HPDE6-E6E7 (cell line): Measurements from ENCODE around the gene CAPN13.

Experiments
- DNase-seq: peaks from one replicate; pipeline ENCODE4 v3.0.0; 2011; ENCODE audit warnings: missing footprints; ENCODE audit errors: extremely low spot score

Gene CAPN13

DNA sequence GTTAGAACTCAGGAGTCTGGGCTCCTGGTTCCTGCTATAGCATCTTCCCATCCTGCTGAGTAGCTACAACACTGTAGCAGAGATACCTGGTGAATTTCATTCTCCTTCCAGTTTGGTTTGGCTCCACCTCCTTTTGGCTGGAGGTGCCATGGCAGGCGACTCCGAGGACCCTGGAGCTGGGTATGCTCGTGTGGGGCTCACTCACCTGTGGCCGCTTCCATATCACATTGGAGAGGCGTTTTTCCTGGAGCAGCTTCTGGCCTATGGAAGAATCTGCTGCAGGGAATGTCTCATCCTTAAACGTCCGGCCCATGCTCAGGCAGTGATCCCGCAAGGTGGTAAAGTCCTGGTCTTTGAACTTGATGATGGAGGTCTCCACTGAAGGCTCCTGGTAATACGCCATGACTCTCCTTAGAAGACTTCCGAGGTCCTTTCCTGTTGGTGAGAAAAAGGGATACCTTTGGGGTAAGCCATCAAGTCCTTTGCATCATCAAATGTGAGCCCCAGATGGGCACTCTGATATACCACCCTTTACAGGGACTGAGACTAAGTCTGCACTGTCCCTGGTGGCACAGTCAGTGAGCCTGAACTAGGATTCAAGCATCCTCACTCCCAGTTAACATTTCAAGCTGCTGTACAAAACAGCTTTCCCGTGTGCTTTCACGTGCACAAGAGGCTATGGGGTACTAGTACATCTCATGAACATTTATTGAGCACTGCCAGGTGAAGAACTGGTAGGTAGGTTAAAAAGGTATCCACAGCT, 20.1 kb downstream of the CAPN13 start:
- DNase-seq: no peak

DNA sequence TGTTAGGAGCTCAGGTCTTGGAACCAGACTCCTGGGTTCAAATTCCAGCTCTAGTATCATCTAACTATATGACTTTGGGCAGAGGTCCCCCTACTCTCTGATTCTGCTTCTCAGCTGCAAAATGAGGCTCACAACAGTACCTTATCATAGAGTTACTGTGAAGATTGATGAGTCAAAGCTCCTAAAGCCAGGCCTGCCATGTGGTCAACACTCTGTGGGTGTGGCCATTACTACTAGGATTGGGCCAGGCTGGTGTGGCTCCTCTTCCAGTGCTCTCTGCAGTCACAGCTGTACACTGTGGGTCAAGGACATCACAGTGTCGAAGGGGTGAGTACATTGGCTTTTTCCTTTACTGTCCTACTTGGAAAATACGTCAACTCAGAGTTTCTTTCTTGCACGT, 22.6 kb downstream of the CAPN13 start:
- DNase-seq: no peak

DNA sequence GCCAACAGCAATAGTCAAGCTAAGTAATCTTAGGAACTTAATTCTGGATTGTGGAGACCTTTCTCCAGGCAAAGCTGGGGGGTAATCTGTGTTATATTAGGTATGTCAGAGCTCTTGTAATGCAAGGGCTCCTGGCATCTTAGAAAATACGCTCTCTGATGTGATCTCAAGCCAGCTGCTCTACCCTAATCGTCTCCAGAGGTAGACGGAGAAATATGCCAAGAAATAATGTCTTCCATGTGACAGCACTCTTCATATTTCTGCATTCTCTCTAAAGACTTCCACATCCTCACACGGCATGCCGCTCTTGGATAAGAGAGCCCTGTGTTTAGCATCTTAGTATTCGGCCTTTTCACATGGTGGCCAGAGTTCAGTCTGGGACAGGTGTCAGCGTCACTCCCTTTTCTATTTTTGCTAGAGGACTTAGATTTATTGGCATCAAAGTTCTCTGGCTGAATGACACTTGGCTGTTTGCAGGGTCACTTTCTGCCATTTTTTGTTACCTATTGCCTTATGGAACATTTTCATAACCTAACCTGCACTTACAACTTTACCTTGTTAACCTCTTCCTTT, 25.2 kb downstream of the CAPN13 start:
- no peak for DNase-seq

DNA sequence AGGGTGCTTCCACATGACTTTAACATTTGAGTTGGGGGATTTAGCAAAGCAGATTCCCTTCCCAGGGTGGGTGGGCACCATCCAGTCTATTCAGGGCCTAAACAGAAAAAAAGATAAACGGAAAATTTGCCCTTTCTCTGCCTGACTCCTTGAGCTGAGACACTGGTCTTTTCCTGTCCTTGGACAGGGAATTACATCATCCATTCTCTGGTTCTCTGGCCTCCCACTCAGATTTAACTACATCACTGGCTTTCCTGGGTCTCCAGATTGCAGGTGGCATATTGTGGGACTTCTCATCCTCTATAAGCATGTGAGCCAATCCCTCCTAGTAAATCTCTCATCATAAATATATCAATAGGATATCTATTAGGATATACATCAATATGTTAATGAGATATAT, 25.8 kb downstream of the CAPN13 start:
- DNase-seq: no peak

DNA sequence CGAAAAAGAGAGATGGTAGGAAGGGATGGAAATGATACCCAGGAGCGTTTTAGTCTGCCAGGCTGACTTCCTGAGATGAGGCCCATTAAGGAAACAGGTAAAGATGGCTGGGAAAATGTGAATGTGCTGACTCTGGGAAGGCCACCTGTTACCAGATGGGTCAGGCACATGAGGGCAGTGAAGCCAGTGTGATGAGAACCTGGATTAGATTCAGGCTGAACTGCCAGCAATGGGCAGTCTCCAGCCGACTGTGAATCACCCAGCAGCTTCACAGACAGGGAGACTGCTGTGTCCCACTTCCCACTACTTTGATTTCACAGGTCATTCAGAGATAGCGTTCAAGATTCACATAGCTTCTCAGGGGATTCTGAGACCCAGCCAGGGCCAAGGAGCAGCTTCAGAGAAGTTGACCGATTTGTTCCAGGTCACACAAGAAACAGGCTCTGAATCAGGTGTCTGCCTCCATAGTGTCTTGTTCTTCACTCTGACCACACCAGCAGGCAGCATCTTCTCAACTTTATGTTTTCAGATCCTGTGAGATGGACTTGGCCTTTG, 26.4 kb downstream of the CAPN13 start:
- DNase-seq: no peak

DNA sequence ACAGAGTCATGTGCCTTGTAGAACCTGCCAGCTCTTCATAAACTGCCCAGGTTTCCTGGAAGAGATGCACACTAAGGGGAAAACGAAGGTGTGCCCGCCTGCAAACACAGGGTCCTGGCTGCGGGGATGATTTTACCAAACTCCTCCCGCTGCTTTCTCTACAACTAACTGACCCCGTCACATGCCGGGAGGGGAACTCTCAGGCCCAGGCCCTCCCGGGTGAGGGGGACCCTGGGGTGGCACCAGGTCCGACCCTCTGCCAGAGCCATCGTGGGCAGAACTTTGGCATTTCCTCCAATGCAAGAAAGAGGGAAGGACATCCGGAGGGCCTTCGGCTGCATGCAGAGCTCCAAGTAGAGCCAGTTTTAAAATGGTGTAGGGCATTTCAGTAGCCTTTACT, 28.6 kb downstream of the CAPN13 start:
- no peak for DNase-seq

DNA sequence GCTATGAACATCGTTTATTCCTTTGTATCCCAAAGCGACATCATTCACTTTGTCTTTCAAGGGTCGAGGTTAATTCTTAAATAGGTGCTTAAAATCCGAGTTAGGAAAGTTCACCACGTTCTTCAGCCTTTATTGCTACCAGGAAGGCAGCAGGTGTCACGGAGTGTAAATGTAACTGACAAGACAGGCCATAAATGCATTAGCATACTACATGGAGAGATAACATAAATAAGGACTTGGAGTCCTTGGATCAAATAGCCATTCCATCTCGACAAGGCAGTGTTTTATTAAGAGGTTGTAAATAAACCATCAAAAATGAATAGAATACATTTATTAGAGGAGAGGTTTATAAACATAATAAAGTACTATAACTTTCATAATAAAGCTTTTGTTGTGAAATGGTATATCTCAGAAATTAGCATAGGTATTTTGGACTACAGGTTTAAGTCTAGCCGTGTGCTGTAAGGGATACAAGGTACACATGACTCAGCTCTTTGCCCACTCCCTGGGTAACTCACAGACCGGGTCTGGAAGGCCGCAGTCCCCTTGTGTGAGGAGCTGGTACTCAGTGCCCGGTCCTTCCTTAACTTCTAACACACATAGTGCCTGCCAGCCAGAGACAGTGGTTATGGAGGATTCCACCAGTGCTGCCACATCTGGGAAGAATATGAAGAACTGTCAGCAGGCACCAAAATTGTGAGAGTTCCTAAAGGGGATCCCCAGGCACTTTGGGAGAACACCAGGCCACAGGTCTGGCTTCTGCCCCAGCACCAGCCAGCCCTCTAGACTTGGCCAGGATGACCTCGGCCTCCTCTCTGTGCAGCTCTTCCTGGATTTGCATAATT, 29.4 kb downstream of the CAPN13 start:
- DNase-seq: no peak

DNA sequence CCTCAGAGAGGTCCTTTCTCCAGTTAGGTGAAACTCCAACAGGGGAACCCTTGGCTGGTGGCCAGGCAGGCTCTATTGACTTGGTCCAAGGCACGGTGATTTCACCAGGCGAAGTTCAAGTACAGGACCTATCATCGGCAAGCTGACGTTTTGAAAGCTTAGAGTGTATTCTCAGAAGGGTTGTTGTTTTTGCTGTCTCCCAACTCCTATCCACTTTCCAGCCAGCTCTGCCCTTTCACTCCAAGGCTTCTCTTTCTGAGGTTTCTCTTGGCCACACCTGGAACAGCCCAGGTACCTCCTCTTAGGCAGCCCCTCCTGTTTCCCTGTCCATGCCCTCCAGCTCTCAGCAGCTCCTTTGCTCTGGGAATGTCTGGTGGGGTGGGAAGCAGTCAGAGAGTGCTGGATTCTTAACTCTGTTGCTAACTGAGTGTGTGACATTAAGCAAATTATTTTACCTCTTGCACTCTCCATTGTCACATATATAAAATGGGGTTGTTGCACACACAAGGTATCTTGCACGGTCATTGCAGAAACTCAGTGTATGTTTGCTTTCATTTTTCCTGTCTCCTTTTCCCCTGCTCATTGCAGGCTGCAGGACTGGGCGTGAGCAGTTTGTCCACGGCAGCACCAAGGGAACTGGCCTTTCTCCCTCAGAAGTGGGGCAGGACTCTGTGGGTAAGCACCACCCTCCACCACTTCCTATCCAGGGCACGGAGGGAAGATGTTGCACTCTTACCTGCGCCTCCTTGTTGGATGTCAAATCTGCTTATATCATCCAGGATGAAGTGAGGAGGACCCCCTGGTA, 30.2 kb downstream of the CAPN13 start:
- DNase-seq: no peak

DNA sequence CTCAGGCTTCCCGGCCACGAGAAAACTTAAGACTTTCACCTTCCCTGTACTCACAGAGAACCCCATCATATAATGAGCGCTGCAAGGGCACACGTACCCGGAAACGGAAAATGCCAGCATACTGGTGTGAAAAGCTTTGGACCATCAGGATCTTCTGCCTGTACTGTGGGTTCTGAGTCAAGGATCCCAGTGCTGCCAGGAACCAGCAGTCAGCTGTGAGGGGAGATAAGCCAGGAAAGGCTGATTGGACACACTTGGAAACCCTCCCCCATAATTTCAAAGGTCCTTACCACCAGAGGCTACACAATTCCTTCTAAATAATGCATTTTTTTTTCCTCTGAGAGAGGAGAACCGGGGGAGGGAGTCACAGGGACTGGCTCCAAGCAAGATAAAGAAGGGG, 31.4 kb downstream of the CAPN13 start:
- no peak for DNase-seq

DNA sequence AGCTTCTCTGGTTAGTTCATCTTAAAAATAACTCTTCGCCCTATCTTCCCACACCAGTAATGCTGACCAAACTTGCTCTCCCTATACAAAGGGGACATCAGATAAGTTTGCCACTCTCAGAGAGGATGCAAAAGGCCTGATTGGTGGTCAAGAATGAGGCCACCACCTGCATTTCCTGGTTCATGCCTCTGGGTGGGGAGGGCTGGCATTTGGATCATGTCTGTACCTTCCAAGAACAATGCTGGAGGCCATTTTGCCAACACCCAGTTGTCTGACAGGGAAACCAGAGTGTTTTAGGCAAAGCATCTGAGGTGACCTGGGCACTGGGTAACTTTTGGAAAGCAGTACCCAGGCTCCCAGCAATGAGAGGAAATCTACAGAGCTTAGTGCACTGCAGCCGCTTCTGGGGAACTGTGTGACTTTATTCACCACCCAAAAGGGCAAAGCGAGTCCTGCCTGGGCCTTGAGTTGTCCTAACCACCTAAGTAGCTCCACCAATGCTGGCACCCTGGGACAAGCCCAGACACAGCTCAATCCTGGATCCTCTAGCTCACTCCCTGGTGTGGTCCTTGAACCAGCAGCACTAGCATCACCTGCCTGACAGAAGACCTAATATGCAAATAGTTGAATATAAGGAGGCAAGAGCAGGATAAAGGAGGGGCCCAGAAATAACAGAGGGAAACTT, 35.1 kb downstream of the CAPN13 start:
- no peak for DNase-seq

DNA sequence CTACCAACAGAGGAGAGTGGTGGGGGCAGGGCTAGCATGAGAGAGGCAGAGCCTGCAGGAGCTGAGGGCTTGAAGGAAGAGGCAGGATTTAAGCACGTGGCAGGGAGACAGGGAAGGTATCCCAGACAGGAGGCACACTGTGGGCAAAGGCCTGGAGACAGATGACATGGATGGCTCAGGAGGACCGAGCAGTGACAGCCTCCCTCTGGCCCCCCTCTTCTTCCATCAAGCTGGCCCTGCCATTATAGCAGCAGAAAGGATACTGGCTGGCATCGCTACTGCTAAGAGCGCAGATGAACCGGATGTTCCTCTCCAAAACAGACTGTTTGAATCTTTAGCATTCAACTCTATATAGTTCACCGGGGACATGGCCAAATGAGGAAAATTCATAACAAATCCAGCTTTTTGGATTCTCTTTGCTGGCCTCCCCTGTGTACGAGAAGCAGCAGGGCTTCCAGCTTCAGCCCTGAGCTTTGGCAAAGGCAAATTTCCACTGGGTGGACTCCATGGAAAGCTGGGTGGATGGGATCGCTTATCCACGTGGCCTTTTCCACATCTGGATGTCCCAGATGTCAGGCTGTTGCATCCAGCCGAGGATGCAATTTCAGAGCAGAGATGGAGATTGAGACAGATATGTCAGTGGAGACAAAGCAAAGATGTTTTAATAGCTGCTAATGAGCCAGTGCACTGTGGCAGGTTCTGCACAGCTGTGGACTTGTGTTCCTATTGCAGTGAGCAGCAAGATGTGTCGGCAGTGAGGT, 36.2 kb downstream of the CAPN13 start:
- no peak for DNase-seq

DNA sequence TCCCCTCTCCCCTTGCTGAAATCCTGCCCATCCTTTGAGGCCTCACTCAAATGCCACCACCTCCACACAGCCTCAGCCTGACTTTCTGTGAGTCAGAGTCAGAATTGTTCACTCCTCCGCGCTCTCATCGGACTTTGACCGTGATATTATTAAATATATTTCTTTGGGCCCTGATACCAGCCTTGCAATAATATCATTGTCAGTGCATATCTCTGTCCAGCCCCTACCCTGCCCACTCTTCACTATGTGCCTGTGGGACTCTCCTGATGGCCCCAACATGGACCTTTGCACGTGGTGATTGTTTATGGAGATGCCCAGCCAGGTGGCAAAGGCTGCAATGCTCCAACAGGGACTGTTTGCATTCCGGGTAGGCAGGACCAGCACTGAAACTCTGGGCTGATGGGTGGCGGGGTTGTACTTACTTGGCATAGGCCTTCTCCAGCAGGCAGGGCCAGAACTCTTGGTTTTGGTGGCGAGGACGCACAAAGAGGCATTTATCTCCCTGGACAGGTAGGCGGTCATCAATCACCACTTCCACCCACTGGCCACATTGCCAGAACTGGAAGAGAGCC, 37.3 kb downstream of the CAPN13 start:
- DNase-seq: no peak

DNA sequence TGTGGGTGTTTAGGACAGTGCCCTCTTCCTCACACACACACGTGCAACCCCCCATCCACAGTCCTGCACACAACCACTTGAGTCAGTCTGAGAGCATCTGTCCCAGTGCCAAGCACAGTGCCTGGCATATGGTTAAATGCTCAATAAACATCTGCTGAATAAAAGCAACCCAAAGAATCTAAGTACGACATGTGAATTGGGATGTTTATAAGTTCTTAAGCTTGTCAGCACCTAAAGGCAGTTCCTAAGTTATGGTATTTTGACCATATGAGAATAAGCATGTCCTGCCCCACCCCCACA, 37.8 kb downstream of the CAPN13 start:
- DNase-seq: no peak

DNA sequence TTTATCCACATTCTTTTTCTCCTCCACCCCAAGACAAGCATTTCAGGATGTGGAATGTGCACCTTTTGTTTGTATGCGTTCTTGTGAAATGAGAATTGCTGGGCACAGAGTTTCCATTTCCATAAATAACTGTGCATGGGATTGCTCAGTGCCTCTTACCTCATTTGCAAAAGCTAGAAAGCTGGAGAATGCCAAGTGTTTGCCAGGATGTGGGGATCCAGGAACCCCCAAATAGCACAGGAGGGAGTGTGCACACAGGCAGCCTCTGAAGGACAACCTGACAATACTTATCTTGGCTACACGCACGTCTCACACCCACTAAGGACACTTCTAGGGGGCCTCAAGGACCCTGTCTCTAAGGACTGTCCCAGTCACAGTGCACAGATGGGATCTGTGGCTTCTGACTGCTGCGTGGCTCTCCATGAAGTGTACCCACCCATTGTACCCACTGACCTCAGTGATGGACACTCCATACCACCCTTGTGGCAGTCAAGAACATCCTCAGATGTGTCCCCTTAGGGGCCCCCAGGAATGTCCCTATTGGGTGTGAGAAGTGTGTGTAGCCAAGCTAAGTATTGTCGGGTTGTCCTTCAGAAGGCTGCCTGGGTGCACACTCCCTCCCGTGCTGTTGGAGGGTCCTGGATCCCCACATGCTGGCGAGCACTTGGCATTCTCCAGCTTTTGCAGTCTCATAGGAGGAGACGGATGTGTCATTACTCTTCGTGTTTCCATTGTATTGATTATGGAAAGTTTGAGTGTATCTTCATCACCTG, 38.4 kb downstream of the CAPN13 start:
- no peak for DNase-seq

DNA sequence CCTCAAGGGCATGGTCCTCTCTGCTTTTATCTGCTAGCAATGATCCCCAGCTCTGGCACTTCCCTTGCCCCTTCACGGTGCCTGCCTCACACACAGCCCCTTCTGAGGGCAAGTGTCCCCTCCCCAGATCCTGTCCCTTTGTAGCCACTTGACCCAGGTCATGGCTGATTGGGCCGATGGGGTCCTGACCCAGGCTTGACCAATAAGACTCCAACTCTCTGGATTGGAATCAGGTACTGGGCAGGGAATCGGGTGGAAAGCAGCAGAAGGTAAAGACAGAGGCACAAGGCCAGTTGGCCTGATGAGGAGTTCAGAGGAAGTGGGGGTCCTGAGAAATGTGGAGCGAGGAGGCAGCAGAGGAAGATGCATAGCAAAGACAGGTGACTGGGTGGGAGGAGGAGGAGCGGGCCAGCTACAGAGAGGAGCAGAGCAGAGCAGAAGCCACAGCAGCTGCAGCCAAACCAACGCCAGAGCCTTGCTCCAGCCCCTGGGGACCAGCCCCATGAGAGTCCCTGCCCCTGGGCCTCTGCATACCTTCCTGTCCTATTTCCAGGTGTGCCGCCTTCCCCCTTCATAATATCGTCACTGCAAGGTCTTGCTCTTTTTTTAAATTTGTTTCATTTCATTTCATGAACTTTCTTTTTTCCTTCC, 39.1 kb downstream of the CAPN13 start:
- DNase-seq: no peak

DNA sequence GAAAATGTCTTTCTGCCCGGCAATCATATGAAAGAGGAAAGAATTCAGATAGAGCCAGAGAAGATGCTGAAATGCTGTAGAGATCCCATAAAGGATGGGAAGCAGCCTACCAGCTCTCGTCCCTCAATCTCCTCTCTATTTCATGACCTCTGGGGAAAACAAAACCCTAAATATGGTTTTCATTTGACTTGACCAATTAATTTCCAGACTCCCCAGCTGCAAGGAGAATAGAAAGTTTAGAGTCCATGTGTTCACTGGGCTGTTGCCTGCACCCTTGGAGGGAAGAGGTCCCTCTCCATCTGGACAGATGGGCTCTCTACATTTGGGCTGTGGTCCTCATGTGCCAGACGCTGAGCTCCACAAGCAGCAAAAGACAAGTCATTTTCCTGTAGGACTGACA, 40.6 kb downstream of the CAPN13 start:
- no peak for DNase-seq

DNA sequence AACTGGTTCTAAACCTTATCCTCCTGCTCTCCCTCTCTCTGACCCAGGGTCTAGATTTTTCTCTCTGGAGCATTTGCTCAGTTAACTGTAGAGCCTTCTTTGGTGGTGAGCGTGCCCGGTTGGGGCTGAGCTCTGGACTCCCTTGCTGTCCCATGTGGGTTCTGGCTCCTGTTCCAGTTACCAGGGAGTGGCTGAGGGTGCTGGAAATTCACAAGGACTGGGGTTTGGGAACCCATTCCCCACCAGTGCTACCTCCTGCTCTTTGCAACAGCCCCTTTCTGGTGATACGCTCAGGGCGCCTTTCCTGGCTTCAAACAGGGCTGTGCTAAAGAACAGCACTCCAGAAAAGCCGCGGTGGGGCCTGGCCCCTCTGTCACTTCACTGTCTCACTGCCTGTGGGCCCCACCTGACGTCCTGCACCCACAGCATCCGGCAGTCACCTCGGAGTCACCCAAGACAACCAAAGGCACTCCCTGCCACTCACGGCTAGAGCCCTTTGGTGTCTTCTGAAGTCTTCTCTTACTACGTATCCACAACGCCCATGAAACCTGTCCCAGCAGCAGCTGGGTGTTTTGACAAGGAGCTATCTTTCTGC, 41.3 kb downstream of the CAPN13 start:
- no peak for DNase-seq

DNA sequence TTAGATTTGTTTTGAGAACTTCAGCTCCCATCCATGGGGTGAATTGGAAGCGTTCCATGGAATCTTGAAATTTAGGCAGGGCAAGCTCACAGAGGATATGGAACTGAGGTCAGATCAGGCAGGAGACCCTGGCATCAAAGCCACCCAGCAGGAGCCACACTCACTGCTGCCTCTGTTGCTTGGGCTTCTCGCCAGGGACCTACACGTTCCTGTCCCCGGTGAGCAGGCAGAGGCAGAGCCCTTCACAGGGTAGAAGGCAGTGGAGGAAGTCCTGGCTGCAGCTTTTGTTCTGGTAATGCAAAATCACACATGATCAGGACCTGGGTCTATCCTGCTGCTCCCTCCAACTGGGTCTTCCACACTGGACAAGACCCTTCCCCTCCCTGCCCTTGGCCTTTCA, 42.1 kb downstream of the CAPN13 start:
- no peak for DNase-seq
